ENCODE data around the gene TUT1.

- no peak for TF ChIP-seq EZH2 (IDR thresholded peaks at IDR 0.05; ENCODE audit: insufficient read depth, poor library complexity, severe bottlenecking)
- TF ChIP-seq EZH2phosphoT487 (IDR thresholded peaks at IDR 0.05; ENCODE audit: insufficient read depth, low read depth) = no peak
Measured at GRCh38 chr11:62569611-62570010, 21.7 kb downstream of the TUT1 start.

Data from GM23248 (cell line).